PFSK-1 (cell line): ENCODE measurements around the gene KCNA1.

Experiments used
- POLR2AphosphoS5 ChIP-seq: IDR thresholded peaks from 2 replicates; pipeline ENCODE4 v1.6.1; 2012; ENCODE audit warnings: low read depth, mild to moderate bottlenecking, control low read depth, low read length, moderate library complexity
- REST ChIP-seq, 2 experiments: IDR thresholded peaks; 2 replicates each; pipeline versions ENCODE4 v1.6.1 to v1.8.0; 2011 to 2012; ENCODE audit warnings: low read depth in 2 of 2, low read length in 2 of 2, control low read depth in 1 of 2, inconsistent platforms in 1 of 2, mild to moderate bottlenecking in 1 of 2, moderate library complexity in 1 of 2; ENCODE audit not compliant: insufficient read depth in 1 of 2
- SIN3A ChIP-seq: IDR thresholded peaks from 2 replicates; pipeline ENCODE4 v1.6.1; 2012; ENCODE audit warnings: mild to moderate bottlenecking, low read length, moderate library complexity, borderline replicate concordance; ENCODE audit not compliant: insufficient read depth

- no peak for TF ChIP-seq REST (IDR thresholded peaks at IDR 0.05; ENCODE audit: insufficient read depth in 1 of 2, low read depth in 2 of 2, low read length in 2 of 2)
- TF ChIP-seq POLR2AphosphoS5 = no peak
- no peak for TF ChIP-seq SIN3A
Measured at GRCh38 chr12:4938900-4939299, 29.2 kb downstream of the KCNA1 start.
